ENCODE data around the gene AIP. TPM values are rescaled to one million over a fixed set of nuclear protein-coding genes. Genes with fewer than 3 reads are reported as not detected.

Gene AIP
- total RNA-seq, 1 experiment from 2014 or later: 87.8 TPM

- POLR2A ChIA-PET: no interaction called here
- intact Hi-C loops (cut with micrococcal nuclease; ENCODE audit: unreplicated experiment): no loop called here
- in situ Hi-C loops (cut with HindIII; ENCODE audit: low pct_unique_long_range_greater_than_20kb, low sequenced_read_pairs): no loop called here
These were observed 41.0 kb downstream of the AIP start for GRCh38 chr11:67523556-67524479.

GRCh38 chr11:67524480-67524808 lies 41.6 kb downstream of the AIP start:
- Histone ChIP-seq H3K27ac (ENCODE audit: low read length) (no peak overlapping the region), H3K9me3 (ENCODE audit: control insufficient read depth, insufficient read depth, low read depth, low read length) (no peaks in the 10 kb centered on the region), H3K27me3 (ENCODE audit: control insufficient read depth, insufficient read depth, low read length) (no peaks in the 10 kb centered on the region), H3K4me1 (ENCODE audit: control insufficient read depth, insufficient read depth, low read length) (peaks cover 3% of the 10 kb centered on the region; the same call in 1 of the 2 replicates), H3K4me3 (ENCODE audit: low read depth in 2 of 2, low read length in 2 of 2) (no peak overlapping the region), H3K36me3 (ENCODE audit: control insufficient read depth, insufficient read depth, low read length) (no peaks in the 10 kb centered on the region)
- BruUV-seq (replicated peaks): no TSS peak
- intact Hi-C loops (cut with micrococcal nuclease; ENCODE audit: unreplicated experiment): no loop called here
- POLR2A ChIA-PET: no interaction called here
- in situ Hi-C loops (cut with HindIII; ENCODE audit: low pct_unique_long_range_greater_than_20kb, low sequenced_read_pairs): no loop called here
- ATAC-seq: no peak
- TF ChIP-seq REST (IDR thresholded peaks at IDR 0.05; ENCODE audit: insufficient read depth in 1 of 2, low read depth in 2 of 2, low read length in 1 of 2): no peak
- TF ChIP-seq TCF7L2 (IDR thresholded peaks at IDR 0.05; ENCODE audit: low read depth, low read length): no peak
- TF ChIP-seq CTCF (IDR thresholded peaks at IDR 0.05): no peak
- TF ChIP-seq SIN3A (IDR thresholded peaks at IDR 0.05; ENCODE audit: borderline replicate concordance, insufficient read depth, low read depth, low read length): no peak
- no peak for TF ChIP-seq POLR2AphosphoS5 (IDR thresholded peaks at IDR 0.05; ENCODE audit: low read depth, low read length)
- CTCF ChIA-PET: no interaction called here
- DNase-seq (ENCODE audit: low read depth, low spot score): no peak

More at GRCh38 chr11:67523556-67524479, 41.0 kb downstream of the AIP start:
- BruUV-seq (replicated peaks): no TSS peak
- H3K27me3 ChIP-seq (ENCODE audit: control insufficient read depth, insufficient read depth, low read length): no peaks in the 10 kb centered on the region
- H3K4me3 ChIP-seq (ENCODE audit: low read depth in 2 of 2, low read length in 2 of 2): no peak overlapping the region
- peaks cover 3% of the 10 kb centered on the region; the same call in 1 of the 2 replicates for H3K4me1 ChIP-seq (ENCODE audit: control insufficient read depth, insufficient read depth, low read length)
- no peak for TF ChIP-seq TCF7L2 (IDR thresholded peaks at IDR 0.05; ENCODE audit: low read depth, low read length)
- no peak for TF ChIP-seq SIN3A (IDR thresholded peaks at IDR 0.05; ENCODE audit: borderline replicate concordance, insufficient read depth, low read depth, low read length)
- TF ChIP-seq CTCF (IDR thresholded peaks at IDR 0.05): no peak
- no peak for TF ChIP-seq POLR2AphosphoS5 (IDR thresholded peaks at IDR 0.05; ENCODE audit: low read depth, low read length)
- no peak for TF ChIP-seq REST (IDR thresholded peaks at IDR 0.05; ENCODE audit: insufficient read depth in 1 of 2, low read depth in 2 of 2, low read length in 1 of 2)
- ATAC-seq (peak; percentile 80), DNase-seq (ENCODE audit: low read depth, low spot score) (no peak)
- no peaks in the 10 kb centered on the region for H3K36me3 ChIP-seq (ENCODE audit: control insufficient read depth, insufficient read depth, low read length)
- CTCF ChIA-PET: no interaction called here
- no peaks in the 10 kb centered on the region for H3K9me3 ChIP-seq (ENCODE audit: control insufficient read depth, insufficient read depth, low read depth, low read length)
- H3K27ac ChIP-seq (ENCODE audit: low read length): no peak overlapping the region

All from Panc1 (cell line).